Glutamatergic neuron (in vitro differentiated cells): ENCODE measurements around the gene YLPM1. TPM values are rescaled to one million over a fixed set of nuclear protein-coding genes. Genes with fewer than 3 reads are reported as not detected.
A peak's percentile ranks its signal among the peaks of the same experiment; 100 is the strongest.

Experiments
- DNase-seq: peaks from one replicate; pipeline ENCODE4 v3.0.0; 2022
- H3K27ac Mint-ChIP-seq: one replicate; pipeline ENCODE4 v1.8.0; 2020; ENCODE audit warnings: mild to moderate bottlenecking, mixed read lengths, inconsistent platforms; ENCODE audit not compliant: unreplicated experiment
- H3K27me3 Mint-ChIP-seq: one replicate; pipeline ENCODE4 v1.8.0; 2020; ENCODE audit warnings: mild to moderate bottlenecking, moderate library complexity, mixed read lengths, inconsistent platforms; ENCODE audit not compliant: unreplicated experiment
- H3K36me3 Mint-ChIP-seq: one replicate; pipeline ENCODE4 v1.8.0; 2020; ENCODE audit warnings: mild to moderate bottlenecking, mixed read lengths, inconsistent platforms; ENCODE audit not compliant: unreplicated experiment
- H3K4me1 Mint-ChIP-seq: one replicate; pipeline ENCODE4 v1.8.0; 2020; ENCODE audit warnings: mild to moderate bottlenecking, low read depth, mixed read lengths, inconsistent platforms; ENCODE audit not compliant: unreplicated experiment
- H3K4me3 Mint-ChIP-seq: one replicate; pipeline ENCODE4 v1.8.0; 2020; ENCODE audit warnings: mild to moderate bottlenecking, mixed read lengths, inconsistent platforms; ENCODE audit not compliant: unreplicated experiment
- H3K9me3 Mint-ChIP-seq: one replicate; pipeline ENCODE4 v1.8.0; 2020; ENCODE audit warnings: mild to moderate bottlenecking, moderate library complexity, mixed read lengths, inconsistent platforms; ENCODE audit not compliant: unreplicated experiment
- CTCF ChIP-seq: fragments of 200-600 bp; sonication (generic); IDR thresholded peaks from one replicate; pipeline ENCODE4 v1.5.0; 2021; ENCODE audit not compliant: partially characterized antibody, unreplicated experiment
- total RNA-seq: library from RNA; stranded (reverse); fragmentation: NEBNext Ultra II Directional; extraction: Animal tissue kit (Norgen Biotek cat#: 25700); gene quantifications from one replicate; pipeline ENCODE4 v1.2.1, GENCODE V29; 2021; ENCODE audit not compliant: unreplicated experiment

The YLPM1 gene
- total RNA-seq, 1 donor from 2014 or later, result 99.9 TPM

DNA sequence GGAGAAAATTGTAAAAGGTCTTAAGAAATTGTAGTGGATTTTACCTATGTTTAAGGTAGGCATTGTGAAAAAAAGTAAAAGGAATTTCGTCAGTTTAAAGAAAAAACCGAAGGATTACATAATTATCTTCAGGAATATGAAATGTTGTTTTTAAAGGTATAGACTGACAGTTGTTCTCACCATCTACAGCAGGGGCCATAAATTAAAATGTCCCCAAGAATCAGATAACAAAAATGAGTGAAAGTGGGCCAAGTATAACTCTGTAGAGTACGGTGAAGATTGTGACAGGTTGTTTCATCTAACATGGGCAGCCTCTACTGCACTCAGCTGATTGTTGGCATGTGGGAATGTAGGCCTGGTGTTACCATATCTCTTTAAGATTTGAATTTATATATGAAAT is 38.3 kb downstream of the YLPM1 start:
- Mint-ChIP-seq H3K9me3 (no peaks in the 10 kb centered on the region), H3K4me1 (peaks cover 9% of the 10 kb centered on the region)
- TF ChIP-seq CTCF, result no peak

DNA sequence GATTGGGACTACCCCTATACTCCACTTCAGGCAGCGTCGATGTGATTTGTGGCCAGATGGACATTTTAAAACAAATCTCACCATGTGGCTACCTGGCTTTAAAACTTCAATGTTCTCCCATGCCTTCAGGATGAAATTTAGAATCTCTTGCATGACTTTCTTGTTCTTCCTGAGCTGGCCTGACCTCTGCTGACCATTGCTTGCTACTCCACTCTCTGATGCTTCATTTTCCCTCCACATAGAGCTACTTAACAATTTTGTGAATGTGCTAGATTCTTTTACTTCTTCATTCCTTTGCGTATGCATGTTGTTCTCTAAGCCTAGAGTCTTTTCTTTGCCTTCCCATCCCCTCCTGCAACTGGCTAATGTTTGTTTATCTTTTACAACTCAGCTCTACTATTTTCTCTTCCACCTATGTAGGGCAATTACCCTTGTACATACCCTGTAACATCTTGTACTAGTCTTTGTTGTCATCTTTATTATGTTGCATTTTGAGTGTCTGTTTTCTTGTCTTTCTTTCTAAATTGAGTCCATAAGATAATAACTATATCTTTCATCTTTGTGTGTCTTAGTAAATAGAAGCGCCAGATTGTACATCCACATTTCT is 41.2 kb downstream of the YLPM1 start:
- no peaks in the 10 kb centered on the region for H3K27me3 Mint-ChIP-seq
- no peaks in the 10 kb centered on the region for H3K9me3 Mint-ChIP-seq
- H3K36me3 Mint-ChIP-seq, result no peaks in the 10 kb centered on the region
- H3K27ac Mint-ChIP-seq, result no peak overlapping the region
- no peak overlapping the region for H3K4me3 Mint-ChIP-seq
- peaks cover 3% of the 10 kb centered on the region for H3K4me1 Mint-ChIP-seq
- DNase-seq, result peak; percentile 39
- peak; percentile 59 for TF ChIP-seq CTCF

More for the DNA sequence above, 38.3 kb downstream of the YLPM1 start:
- Mint-ChIP-seq H3K27ac (no peak overlapping the region), H3K27me3 (no peaks in the 10 kb centered on the region), H3K36me3 (peaks cover 12% of the 10 kb centered on the region), H3K4me3 (no peak overlapping the region)
- no peak for DNase-seq

DNA sequence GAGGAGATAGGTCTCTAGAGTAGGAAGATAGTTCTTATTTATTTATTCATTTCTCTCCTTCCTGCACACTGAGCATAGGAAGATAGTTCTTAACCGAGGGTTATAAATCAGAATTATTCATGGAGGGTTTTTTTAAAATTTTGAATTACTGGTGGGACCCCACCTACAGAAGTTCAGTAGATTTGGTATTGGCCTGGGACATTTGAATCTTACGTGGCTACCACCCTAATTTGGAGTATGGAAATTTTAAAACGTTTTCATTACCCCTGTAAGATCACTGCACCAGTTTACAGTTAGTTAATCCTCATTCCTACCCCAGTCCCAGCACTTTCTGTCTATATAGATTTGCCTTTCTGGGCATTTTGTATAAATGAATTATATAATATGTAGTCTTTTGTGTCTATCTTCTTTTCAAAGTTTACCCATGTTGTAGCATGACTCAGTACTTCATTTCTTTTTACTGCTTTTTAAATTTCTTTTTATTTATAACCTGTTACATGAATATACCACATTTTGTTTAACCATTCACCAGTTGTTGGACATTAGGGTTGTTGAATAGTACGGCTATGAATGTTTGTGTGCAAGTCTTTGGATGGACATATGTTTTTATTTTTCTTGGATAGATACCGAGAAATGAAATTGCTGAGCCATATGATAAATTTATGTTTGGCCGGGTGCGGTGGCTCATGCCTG is 44.9 kb downstream of the YLPM1 start:
- no peaks in the 10 kb centered on the region for H3K9me3 Mint-ChIP-seq
- no peak overlapping the region for H3K4me3 Mint-ChIP-seq
- no peaks in the 10 kb centered on the region for H3K4me1 Mint-ChIP-seq
- H3K36me3 Mint-ChIP-seq, result no peaks in the 10 kb centered on the region
- no peaks in the 10 kb centered on the region for H3K27me3 Mint-ChIP-seq
- no peak for DNase-seq
- no peak for TF ChIP-seq CTCF
- no peak overlapping the region for H3K27ac Mint-ChIP-seq

GRCh38 chr14:74816124-74816523 is 53.0 kb downstream of the YLPM1 start:
- H3K27ac Mint-ChIP-seq, result no peak overlapping the region
- no peak for TF ChIP-seq CTCF
- H3K27me3 Mint-ChIP-seq, result no peaks in the 10 kb centered on the region
- no peaks in the 10 kb centered on the region for H3K9me3 Mint-ChIP-seq
- H3K4me3 Mint-ChIP-seq, result no peak overlapping the region
- no peak for DNase-seq
- H3K4me1 Mint-ChIP-seq, result no peaks in the 10 kb centered on the region
- no peaks in the 10 kb centered on the region for H3K36me3 Mint-ChIP-seq

DNA sequence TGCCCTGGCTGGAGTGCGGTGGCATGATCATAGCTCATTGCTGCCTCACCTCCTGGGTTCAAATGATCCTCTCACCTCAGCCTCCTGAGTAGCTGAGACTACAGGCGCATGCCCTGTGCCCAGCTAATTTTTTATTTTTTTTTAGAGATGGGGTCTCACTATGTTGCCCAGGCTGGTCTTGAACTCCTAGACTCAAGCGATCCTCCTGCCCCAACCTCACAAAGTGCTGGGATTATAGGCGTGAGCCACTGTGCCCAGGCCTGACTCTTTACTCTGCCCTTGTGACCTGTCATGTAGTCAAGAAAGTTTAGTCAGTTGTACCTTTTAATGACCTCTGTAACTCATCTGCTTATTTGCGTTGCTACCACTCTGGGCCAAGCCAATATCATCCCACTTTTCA is 57.2 kb downstream of the YLPM1 start:
- Mint-ChIP-seq H3K27me3 (no peaks in the 10 kb centered on the region), H3K4me3 (no peak overlapping the region), H3K4me1 (no peaks in the 10 kb centered on the region), H3K9me3 (no peaks in the 10 kb centered on the region), H3K27ac (no peak overlapping the region), H3K36me3 (no peaks in the 10 kb centered on the region)
- no peak for TF ChIP-seq CTCF
- no peak for DNase-seq
